NCI-H82 treated with DMSO at 0.1 percent for 48 hours (cell line): ENCODE results near the gene PFDN4.
"Not testable (repeated sequence)": the region's sequence is repeated elsewhere in the genome, so short reads cannot be mapped to it uniquely, and the experiment has no call there.

Experiments
- DNase-seq: peaks from one replicate; lab custom pipeline; 2025; ENCODE audit not compliant: unreplicated experiment; lab: John Stamatoyannopoulos, UW

The PFDN4 gene

GRCh38 chr20:54223285-54223684 is 15.4 kb downstream of the PFDN4 start:
- no peak for DNase-seq

GRCh38 chr20:54223751-54224150 is 15.9 kb downstream of the PFDN4 start:
- peak; percentile 44 for DNase-seq

DNA sequence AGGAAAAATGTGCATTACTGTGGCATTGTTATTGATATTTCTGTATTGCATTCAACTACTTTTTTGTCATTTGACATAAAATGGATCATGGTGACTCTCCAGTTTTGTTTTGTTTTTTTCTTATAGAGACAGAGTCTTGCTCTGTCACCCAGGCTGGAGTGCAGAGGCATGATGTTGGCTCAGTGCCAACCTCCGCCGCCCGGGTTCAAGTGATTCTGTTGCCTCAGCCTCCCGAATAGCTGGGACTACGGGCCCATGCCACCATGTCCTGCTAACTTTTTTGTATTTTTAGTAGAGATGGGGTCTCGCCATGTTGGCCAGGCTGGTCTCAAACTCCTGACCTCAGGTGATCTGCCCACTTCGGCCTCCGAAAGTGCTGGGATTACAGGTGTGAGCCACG is 16.8 kb downstream of the PFDN4 start:
- not testable (repeated sequence) for DNase-seq

GRCh38 chr20:54227241-54227640 is 19.4 kb downstream of the PFDN4 start:
- no peak for DNase-seq

DNA sequence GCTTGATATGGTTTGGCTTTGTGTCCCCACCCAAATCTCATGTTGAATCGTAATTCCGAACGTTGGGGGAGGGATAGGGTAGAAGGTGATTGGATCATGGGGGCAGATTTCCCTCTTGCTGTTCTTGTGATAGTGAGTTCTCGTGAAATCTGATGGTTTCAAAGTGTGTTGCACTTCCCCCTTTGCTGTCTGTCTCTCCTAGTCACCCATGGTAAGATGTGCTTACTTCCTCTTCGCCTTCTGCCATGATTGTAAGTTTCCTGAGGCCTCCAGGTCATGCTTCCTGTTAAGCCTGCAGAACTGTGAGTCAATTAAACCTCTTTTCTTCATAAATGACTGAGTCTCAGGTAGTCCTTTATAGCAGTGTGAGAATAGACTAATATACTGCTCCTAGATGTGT is 19.9 kb downstream of the PFDN4 start:
- no peak for DNase-seq

- no peak for DNase-seq
Measured at GRCh38 chr20:54228841-54229240, 21.0 kb downstream of the PFDN4 start.

DNA sequence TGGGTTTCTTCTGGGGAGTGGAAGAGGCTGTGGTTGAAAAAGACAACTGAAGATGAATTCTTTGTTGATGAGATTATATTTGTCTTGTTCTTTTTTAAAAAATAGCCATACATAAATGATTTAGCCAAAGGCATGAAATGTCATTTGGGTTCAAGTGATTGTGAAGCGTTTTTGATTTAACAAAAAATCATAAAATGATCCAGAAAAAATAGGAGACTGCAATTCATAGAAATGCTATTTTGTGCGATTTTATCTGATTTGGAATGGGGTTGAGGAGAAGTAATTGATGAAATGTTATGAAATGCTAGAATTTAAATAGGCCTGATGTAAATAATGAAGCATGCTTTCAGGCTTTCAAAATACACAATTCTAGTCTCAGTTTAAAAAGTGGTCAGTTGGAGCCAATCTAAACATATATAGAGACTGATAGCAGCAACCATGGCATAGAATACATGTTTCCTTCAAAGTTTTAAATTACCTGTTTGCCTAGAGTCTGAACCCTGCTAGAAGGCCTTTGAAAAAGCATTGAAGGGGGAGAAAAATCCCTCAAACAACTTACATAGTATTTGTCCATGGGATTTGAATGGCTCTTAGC is 21.8 kb downstream of the PFDN4 start:
- no peak for DNase-seq

DNA sequence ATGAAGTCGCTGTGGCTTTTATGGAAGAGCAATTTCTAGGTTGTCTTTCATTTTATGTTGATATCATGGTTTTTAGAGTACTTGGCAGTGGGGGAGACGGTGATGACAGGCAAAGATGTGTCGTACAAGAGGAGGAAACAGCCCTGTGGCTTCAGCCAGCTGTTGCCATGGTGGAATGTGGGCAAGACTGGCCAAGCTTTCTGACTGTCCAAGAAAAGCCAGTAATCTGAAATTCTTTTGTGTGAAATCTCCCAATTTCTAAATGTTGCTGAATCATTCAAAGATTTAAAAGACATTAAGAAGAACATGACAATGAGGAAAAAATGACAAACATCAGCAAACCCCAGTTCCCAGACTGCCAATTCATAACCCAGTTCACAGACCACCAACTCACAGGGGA is 23.1 kb downstream of the PFDN4 start:
- DNase-seq, result no peak

GRCh38 chr20:54234991-54235390 is 27.1 kb downstream of the PFDN4 start:
- DNase-seq, result peak; percentile 55

DNA sequence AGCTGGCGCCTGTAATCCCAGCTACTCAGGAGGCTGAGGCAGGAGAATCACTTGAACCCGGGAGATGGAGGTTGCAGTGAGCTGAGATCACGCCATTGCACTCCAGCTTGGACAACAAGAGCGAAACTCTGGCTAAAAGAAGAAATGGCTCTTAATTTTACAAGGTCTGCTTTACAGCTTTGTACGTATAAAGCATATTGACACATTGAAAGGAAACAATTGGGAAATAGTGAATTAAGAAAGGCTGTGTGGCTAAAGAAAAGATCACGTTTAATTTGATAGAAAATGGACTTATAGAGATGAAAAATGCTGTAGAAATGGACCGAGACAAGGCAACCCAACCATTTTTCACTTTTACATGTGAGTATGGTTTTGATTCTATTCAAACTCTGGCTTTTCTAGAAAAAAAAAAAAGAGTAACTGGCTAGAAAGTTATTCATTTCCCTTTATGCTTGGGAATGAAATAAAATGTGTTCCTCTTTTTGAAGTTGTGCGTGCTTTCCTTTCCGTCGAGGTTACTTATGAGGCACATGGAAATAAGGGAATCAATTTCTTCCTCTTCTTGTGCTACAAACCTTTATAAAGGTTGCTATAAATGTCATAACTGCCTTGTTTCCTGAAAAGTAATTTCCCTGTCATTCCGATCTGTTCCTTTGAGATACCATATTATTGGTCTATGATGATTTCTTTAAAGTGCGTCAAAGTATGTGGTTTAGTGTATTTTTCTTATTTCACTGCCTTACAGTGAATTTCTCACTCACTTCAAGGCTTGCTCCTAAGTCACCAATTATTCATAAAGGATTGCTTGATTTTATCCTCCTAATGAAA is 29.4 kb downstream of the PFDN4 start:
- DNase-seq, result no peak

- no peak for DNase-seq
Measured at GRCh38 chr20:54244113-54244512, 36.2 kb downstream of the PFDN4 start.

DNA sequence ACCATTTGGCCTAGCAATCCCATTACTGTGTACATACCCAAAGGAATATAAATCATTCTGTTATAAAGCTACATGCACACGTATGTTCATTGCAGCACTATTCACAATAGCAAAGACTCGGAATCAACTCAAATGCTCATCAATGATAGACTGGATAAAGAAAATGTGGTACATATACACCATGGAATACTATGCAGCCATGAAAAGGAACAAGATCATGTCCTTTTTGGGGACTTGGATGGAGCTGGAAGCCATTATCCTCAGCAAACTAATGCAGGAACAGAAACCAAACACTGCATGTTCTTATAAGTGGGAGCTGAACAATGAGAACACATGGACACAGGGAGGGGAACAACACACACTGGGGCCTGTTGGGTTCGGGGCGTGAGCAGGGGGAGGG is 40.8 kb downstream of the PFDN4 start:
- DNase-seq, result not testable (repeated sequence)

- DNase-seq, result peak; percentile 75
Measured at GRCh38 chr20:54250691-54251090, 42.8 kb downstream of the PFDN4 start.

DNA sequence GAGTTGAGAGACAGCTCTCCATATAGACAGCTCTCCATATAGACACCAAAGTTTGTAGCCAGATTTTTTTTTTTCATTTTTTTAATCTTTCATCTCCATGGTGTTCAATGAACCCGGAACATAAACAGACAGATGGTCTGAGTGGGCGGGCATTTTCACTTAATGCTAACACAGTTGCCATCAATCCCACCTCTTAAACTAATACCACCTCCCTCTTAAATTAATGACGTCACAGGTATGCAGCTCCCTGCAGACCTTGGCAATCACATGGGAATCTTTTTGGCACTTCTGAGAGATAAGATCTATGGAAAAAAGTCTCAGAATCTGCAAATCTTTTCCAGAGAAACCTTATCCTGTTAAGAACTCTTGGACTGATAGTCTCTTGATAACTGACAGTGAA is 43.2 kb downstream of the PFDN4 start:
- DNase-seq, result peak; percentile 75

DNA sequence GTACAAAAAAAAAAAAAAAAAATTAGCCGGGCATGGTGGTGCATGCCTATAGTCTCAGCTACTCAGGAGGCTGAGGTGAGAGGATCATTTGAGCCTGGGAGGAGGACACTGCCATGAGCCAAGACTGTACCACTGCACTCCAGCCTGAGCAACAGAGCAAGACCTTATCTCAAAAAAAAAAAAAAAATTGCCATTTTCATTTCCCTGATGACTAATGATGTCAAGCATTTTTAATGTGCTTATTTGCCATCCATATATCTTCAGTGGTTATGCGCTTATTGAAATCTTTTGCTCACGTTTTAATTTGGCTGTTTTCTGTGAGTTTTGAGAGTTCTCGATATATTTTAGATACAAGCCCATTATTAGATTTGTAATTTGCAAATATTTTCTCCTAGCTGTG is 46.7 kb downstream of the PFDN4 start:
- DNase-seq, result no peak

GRCh38 chr20:54255157-54255556 is 47.3 kb downstream of the PFDN4 start:
- DNase-seq, result no peak

GRCh38 chr20:54256202-54256601 is 48.3 kb downstream of the PFDN4 start:
- DNase-seq, result peak; percentile 82

- no peak for DNase-seq
Measured at GRCh38 chr20:54257071-54257816, 49.4 kb downstream of the PFDN4 start.

DNA sequence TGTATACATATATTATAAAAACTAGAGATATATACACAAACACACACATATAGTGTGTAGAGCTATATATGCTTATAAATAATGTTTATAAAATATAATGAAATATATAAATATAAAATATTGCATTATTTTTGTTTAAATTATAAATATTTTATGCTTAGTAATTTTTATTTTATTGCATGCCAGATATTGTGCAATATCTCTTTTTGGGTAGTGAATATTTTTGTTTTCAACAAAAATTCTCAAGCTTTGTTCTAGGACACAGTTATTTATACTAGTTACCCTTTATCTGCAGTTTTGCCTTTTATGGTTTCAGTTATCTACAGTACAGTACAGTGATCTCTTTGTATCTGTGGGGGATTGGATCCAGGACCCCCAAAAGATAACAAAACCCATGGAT is 52.2 kb downstream of the PFDN4 start:
- DNase-seq, result no peak

DNA sequence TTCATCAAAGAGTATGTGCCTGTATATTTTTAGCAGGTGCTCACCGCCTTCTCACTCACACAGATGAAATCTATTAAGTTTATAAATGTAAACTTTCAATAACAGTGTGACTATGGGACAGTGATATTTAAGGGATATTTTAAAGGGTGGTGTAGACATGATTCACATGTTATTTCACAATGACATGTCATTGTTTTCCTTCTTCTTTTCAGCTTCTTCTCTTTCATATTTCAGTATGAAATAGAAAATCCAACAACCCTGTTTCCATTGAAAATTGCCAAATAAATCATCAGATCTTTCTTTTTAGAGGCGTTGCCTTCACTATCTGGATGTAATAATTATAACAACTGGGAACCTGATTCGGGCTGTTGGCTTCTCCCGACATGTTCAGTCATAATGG is 54.8 kb downstream of the PFDN4 start:
- DNase-seq, result no peak

DNA sequence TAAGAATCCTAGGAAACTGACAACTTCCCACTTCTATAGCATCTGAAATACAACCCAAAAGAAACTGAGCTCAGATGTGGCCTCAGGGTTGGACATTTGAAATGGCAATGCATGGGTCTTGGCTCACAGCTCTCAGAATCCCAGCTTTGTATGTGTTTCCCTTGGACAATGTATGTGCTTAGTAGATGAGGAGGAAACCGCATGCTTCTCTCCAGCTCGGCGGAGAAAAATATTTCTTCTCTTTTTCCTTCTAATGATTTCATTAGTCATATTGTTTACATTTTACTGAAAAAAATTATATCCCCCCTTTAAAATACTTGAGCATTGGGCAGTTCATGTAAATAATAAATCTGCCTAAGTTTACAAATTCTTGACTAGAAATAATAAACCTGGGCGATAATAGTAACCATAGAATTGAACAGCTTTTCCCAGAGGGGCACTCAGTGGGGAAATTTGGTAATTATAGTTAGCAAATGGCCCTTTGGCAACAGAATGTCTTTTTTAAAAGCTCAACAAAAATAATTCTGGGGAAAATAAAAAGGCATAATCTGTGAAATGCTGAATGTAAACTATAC is 55.3 kb downstream of the PFDN4 start:
- DNase-seq, result no peak

DNA sequence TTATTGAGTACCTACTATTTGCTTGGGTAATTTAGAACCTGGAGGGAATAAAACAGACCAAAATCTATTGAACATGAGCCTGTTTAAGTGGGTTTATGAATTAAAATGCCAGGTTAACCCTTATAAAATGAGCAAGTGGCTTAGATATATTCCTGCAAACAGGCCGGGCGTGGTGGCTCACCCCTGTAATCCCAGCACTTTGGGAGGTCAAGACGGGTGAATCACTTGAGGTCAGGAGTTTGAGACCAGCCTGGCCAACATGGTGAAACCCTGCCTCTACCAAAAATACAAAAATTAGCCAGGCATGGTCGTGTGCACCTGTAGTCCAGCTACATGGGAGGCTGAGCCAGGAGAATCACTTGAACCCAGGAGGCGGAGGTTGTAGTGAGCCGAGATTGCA is 57.9 kb downstream of the PFDN4 start:
- not testable (repeated sequence) for DNase-seq
